Stimulated activated CD4-positive, alpha-beta T cell treated with anti-CD3 and anti-CD28 coated beads, TNF-alpha, amount 100 ng/mL, for 4 hours (primary cell): ENCODE measurements around the gene MDFIC.

ENCODE experiments used
- DNase-seq, 3 experiments: peaks; one replicate each; pipeline ENCODE4 v3.0.0-alpha.2; 2020; ENCODE audit warnings: low read depth in 3 of 3

Gene MDFIC

DNA sequence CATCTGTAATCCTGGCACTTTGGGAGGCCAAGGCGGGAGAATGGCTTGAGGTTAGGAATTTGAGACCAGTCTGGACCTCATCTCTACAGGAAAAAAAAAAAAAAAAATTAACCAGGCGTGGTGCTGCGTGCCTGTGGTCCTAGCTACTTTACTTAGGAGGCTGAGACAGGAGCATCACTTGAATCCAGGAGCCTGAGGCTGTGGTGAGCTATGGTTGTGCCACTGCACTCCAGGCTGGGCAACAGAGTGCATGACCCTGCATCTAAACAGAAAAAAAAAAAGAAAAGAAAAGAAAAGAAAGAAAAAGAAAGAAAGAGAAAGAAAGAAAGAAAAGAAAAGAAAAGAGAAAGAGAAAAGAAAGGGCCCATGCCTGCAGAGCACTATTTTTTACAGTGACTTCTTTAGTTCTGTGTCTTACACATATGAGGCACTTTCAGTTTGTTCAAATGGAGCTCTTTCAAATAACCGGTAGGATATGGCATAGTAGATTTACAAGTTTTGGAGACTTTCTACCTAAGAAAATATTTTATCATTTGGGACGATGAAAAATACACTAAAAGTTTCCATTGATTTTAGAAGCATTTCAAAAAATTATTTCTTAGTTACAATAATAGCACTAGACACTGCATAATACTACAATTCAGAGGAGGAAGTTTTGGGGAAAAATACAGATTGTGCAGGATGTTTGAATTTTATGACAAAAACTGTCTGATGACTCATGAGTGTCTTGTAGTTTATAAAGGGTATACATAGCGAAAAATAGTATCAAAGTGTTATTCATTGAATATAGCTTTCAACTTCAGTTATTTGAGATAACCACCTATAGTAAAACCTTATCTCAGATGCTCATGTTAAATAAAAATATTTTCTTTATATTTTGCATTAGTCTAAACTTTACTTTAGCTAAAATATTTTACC is 75.9 kb downstream of the MDFIC start:
- DNase-seq = no peak

DNA sequence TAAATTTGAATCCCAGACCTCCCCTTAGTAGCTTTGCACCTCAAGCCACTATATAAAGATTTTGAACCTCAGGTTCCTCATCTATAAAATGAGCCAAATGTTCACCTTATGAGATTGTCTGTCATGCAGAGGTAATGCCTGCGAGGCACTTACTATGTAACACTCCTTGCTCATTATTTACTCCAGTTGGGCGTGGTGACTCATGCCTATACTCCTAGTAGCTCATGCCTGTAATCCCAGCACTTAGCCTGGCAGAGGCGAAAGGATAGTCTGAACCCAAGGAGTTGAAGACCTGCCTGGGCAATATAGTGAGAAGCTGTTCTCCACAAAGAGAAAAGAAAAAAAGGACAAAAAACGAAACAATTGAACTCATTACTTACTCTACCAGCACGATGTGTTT is 82.2 kb downstream of the MDFIC start:
- DNase-seq = no peak

DNA sequence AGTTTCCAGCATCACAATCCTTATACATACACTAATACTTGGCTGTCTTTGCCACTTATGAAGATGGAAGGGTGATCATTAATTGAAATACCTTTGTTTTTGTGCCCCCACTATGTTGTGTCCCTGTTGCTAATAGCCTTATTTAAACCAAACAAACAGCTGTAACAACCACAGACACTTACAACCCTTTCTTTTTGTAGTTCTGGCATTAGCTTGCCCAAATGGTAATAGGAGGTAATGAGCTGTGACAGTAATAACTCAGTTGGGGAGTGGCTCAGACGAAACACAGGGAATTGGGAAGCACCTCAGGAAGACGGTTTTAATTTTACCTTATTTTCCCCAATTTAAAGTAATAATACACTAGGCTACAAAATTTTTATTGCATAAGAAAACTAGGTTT is 83.4 kb downstream of the MDFIC start:
- no peak for DNase-seq

DNA sequence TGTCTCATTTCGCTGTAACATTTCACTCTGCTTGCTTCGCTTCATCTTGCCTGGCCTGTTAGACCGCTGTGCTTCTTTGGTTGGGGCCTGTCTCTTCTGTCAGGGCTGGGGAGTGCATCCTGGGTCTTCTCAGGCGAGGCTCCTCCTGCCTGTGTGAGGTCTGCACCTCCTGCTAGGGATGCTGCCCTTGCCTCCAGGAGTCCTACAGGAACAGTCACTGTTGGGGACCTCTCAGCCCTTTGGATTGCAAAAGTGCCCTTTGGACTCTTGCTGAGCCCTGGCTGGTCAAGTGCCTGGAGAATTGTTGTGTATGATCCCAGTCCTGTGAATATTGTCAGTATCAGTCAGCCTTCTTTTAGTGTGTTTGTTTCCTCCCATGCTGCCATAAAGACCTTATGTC is 84.1 kb downstream of the MDFIC start:
- DNase-seq = no peak

DNA sequence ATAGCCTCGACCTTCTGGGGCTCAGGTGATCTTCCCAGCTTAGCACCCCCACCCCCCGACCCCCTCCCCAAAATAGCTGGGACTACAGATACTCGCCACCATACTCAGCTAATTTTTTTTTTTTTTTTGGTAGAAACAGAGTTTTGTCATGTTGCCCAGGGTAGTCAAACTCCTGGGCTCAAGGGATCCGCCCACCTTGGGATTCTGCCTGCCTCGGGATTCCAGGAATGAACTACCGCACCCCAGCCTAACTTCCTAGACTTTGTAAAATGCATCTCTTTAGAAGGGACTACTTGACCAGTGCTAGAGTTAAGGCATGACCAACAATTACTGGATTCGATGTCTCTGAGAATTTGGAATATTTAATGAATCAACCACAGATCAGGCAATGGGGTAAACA is 85.9 kb downstream of the MDFIC start:
- DNase-seq = no peak

DNA sequence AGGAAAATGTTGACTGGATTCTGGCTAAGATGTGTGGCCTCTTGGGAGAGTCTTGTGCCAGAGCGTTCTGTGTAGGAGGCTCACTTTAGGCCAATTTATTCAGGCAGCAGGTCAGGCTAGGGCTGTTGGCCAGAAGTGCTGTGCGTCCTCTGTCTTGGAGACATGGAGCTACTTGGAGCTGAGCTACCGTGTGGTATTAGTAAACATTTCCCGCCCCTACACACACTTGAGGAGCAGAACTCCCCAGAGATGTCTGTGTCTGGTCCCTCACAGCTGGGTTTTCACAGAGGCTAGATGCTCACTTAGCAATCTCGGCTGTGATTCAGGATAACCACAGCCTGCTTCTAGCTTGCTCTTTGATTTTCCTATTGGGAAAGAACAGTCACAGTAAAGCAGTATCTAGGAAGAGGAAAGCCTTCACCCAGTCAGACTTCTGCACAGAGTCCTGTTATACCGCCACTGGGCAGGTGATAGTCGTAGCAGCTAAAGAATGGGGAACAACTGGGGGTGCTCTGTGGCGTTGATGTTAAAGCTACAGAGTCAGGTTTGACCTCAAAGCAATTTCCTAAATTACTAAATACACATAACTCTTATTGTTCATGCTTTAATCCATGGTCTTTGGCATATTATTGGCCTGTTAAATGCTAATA is 86.7 kb downstream of the MDFIC start:
- DNase-seq = no peak

DNA sequence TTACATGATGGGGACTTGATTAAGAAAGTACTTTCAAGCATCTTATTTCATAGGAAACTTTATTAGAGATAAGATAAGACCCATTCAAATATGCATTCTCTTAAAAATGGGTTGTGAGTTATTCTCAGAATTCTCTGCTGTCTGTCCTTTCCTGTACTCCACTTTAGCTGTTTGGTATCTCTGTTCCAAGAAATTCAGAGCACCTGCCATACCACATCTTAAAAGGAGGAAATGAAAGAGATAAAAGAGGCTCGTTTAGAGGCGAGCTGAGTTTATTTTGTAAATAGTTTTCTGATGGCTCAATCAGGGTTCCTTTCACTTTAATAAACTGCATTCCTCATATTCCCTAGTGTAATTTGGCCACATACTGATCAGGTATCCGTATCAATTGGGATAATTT is 87.2 kb downstream of the MDFIC start:
- DNase-seq = no peak

DNA sequence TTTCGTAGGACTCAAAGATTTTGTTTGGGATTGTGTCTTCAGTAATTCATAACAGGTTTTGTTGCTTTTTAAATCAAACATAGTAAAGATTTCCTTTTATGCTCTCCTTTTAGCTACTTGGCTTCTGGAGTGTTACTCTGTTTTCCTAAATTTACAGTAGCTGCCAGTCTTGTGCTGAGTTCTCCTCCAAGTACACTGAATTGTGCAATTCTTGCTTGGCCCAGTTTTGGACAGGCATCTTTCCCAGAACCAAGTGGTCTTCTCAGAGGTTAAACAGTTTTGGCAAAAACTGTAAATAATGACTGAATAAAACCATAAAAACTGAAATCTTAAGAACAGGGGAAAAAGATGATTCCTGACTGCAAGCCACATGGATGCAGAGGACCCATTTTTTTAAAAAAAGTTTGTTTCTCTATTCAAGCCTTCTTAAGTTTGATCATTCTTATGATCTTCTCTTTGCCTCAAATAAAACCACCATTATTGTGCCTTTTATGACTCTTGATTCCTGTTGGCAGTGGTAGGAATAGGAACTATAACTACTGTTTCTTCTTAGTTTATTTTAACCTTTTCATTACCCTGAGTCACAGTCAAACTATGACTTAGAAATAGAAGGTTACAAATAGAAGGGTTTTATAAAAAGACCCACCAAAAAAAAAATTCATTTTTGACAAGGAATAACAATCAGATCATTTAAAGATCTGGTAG is 88.0 kb downstream of the MDFIC start:
- DNase-seq = no peak

DNA sequence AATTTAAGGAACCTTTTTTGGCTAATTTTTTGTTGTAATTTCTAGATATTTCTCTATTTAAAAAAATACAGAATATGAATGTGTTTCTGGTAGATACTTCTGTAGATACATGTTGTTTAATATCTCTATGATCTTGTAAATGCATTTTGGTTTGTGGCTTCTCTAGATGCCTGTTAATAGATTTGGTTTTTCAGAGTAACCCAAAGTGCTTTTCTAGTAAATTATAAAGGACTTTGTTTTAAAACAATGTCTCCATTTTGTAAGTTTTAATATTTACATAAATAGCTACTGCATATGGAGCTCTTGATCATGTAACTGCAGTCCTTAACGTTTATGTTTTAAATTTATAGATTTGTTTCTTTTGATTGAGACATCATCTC is 88.5 kb downstream of the MDFIC start:
- no peak for DNase-seq

DNA sequence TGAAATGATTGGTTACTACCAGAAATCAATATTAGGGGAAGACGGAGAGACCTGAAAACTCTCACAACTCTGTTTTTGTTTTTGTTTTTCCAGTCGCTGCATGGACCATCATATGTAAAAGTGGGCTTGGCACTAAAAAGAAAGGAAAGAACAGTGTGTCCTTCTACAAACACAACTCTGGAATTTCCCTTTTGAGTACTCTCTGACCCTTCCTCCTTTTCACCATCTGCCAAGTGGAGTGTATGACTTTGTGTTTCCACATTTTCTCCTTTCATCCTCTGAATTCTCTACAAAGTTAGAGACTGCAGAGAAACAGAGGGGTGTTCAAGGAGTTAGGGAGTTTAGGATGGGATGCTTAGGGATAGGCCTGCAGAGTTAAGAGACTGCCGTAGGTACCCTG is 92.0 kb downstream of the MDFIC start:
- no peak for DNase-seq

DNA sequence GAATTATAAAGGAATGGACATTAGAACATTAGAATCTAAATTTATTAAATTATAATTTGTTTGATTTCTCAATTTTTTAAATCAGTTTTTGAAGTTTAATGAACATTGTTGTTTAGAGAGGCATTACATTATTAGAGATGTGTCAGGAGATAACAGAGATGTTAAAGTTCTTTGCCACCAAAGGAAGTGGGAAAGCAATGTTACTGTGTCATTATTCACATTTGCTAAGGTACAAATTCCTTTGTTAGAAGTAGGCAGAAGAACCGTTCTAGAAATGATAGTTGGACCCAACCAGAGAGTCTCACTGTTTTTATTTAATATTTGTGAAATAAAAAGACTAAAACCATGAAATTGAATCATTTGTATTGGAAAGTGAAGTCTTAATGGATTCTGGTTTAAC is 92.9 kb downstream of the MDFIC start:
- no peak for DNase-seq

DNA sequence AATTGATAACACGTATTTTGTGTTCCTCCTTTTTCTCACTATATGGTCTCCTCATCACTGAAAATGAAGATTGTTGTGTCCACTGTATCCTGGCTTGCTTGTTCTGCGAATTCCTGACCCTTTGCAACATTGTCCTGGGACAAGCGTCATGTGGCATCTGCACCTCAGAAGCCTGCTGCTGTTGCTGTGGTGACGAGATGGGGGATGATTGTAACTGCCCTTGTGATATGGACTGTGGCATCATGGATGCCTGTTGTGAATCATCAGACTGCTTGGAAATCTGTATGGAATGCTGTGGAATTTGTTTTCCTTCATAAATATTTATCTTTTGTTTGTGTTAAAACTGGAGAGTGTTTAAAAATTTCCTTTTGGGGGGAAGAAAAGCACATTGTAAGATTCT is 93.7 kb downstream of the MDFIC start:
- DNase-seq = no peak

DNA sequence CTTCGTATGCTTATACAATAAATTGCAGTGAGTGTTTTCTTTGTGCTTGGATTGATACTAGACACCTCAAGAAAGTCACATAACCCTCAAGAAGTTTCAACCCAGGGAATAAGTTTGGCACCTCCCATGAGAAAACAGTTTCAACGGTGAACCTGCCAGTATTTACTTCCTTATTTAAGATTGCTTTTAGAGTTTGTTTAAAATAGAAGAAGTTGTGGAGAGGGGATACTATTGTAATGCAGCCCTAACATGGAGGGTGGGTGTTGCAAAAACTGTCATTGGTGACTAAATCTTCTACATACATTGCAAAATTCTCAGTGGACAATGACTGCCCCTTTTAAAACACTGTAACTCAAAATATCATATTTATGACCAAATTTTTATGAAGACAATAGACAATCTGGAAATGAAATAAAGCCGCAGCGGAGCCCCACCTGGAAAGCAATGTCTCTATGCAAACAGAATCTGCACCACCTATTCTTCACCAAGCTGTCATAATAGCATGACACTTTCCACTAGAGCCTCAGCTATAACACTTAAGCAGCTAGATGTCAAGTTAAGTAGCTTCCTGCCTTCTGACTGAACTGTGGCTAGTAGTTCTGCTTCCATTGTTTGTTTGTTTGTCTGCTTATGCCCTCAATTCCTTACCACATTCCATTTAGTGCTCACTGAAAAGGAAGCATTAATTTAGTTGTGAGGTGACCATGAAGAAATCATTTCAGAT is 98.2 kb downstream of the MDFIC start:
- DNase-seq = no peak

DNA sequence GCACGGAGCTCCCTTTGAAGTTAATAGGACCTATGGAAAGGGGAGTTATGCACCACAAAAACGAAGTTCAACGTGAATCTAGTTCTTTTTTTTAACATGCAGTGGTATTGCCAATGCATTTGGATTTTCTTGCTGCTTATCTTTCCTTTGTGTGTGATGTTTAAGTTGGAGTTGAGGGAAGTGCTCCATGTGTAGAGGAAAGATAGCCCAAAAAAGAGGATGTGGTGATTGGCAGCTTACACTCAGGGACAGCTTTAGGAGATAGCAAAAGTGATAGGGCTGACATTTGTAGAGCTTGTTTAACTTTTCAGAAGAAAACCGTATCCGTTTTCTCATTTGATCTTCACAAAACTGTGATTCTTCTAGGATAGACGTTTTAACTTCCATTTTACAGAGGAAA is 101.3 kb downstream of the MDFIC start:
- DNase-seq = no peak

DNA sequence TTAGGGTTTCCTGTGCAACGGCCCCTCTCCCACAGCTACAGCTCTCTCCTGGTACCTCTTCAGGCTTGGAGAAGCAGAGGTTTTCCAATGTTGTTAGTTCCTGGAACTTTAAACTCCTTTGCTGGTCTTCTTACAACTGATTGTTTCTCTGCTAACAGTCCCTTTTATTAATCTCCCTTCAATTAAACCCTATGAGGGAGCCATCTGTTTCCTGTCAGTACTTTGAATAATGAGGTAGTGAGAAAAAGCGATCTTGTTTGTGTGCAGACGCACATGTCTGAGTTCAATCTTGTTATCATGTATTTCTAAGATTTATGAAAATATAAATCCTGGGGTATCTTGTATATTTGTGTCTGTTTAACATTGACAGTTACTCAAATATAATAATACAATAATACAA is 102.4 kb downstream of the MDFIC start:
- DNase-seq = no peak

DNA sequence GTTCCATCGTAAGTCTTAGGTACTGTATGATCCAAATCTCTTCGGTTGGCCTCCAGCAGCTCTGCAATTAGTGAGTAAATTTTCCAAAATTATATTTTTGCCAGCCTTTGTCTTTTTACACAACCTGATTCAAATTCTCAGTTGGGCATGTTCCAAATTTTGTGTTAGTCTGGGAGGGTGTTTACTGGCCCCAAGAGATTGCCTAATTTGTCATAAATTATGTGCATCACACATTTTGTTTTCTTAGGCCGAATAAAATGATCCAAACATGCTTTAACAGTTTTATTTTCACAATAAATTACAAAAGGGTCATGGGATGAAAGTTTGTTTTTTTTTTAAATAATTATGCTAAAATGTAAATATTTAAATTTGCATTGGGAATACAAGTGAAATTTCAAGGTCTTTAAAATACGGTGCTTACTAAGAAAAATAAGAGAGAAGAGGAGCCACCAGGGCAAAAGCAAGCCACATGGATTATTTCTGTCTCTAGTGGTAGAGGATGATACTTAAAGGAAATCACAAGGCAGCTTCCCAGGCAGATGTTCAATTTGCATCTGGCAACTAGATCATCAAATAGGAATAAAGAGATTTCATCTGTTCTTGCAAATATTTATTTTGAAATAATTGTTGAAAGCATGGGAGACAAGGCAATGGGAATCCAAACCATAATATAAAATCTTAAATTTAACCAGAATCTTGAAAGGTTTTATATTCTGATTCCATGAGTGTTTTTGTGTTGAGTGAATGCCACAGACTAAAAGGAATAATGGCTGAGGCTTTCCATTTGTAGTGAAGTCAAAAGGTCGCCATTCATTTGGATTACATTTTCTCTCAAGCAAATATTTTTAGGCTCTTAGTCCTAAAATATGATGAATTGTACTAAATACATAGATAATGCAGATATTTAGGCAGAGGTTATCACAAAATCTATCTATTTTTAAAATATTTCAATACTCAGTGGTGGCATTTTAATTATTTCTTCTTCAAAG is 111.1 kb downstream of the MDFIC start:
- no peak for DNase-seq

DNA sequence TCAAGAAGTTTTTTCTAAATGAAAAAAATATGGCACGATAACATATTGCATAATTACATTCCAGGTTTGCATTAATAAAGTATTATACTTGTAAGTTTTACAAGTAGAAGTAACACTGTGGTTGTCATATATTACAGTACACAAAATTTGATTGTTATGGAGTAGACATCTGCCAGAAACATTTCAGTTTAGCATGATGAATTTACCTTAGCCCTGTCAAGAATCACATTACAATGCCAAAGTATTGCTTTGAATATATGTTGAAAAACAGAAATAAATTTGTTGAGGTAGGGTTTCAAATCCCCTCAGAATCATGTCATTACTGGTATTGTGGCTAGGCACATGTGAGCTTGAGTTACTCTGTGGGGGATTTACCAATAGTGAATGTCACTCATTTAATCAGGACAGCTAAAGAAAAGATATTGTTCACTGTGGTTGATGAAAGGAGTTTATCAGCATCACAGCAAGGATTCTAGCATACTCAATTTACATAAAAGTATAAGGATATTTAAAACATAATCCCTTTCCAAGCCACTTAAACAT is 112.1 kb downstream of the MDFIC start:
- DNase-seq = no peak

DNA sequence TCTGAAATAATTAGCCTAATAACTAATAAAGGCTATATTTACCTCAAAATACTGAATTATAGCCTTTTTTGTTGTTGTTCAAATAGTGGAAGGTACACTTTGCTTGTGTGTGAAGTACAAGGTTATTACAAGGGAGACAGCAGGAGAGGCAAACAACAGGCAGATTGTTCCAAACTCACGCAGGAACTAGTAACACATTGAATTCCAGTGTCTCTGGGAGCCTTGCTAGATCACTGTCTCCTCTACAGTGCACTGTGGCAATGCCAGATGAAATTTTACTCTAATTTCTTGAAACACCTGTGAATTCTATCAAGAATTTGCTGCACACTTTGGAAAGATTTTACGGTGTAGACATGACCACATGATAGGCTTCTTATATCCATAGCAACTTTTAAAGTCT is 112.6 kb downstream of the MDFIC start:
- DNase-seq = no peak

DNA sequence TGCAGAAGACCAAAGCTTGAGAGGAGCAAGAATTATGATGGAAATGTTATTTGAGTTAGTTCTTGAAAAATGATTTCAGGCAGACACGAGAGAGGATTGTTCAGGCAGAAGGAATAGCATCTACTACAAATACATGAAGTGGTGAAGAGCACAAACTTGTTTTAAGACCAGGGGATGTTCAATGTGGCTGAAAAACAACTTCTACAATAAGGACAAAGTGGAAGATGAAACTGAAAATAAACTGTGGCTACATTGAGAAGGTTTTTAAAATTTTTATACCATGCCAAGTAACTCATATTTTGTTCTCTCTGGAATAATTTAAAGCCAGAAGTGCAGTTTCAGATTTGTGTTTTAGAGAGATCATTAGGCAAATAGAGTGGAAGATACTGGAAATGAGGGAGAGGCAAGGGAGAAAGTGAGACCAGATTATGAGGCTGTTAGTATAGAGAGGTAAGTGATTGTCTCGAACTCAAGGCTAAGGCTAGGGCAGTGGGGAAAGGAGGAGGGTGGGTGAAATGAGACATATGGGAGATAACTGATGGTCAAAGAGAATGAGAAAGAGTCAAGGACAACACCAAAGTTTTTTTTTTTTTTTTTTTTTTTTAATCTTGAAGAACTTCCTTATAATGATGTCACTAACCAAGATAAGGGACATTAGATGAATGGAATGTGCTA is 115.4 kb downstream of the MDFIC start:
- DNase-seq = no peak

DNA sequence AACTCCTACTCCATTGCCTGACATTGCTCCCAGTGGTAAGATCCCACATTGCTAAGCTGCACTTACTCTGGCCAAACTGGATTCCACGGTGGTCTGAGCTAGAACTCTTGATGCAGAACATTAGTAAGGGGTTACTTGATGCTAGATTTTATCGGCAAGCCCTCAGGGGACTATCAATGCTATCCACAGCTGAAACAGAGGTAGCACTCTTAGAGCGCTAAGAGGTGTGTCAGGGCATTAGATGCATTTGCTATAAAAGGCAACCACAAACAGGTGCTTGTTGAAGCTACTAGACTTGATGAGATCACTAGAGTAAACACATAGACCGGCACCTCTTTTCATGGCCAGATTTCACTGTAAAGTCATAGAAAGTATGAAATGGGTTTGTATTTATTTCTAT is 116.3 kb downstream of the MDFIC start:
- no peak for DNase-seq
